Neuron (in vitro differentiated cells): ENCODE data around the gene DBF4B.
"Not testable (repeated sequence)": the region's sequence is repeated elsewhere in the genome, so short reads cannot be mapped to it uniquely, and the experiment has no call there.

ENCODE experiments used
- H2AFZ ChIP-seq: one replicate; pipeline ENCODE4 v1.6.1; 2013; ENCODE audit warnings: low read depth, mild to moderate bottlenecking, inconsistent platforms, low read length, moderate library complexity
- H3K27me3 ChIP-seq: one replicate; pipeline ENCODE4 v1.6.1; 2013; ENCODE audit warnings: low read length; ENCODE audit not compliant: insufficient read depth
- H3K36me3 ChIP-seq: one replicate; pipeline ENCODE4 v1.6.1; 2013; ENCODE audit warnings: low read length; ENCODE audit not compliant: insufficient read depth
- H3K4me1 ChIP-seq: one replicate; pipeline ENCODE4 v1.6.1; 2013; ENCODE audit warnings: low read length; ENCODE audit not compliant: insufficient read depth
- H3K4me3 ChIP-seq: 2 replicates; pipeline ENCODE4 v1.5.1; 2013; ENCODE audit warnings: mild to moderate bottlenecking, low read length, moderate library complexity
- H3K9me3 ChIP-seq: one replicate; pipeline ENCODE4 v1.6.1; 2013; ENCODE audit warnings: low read length

DBF4B gene, protein sequence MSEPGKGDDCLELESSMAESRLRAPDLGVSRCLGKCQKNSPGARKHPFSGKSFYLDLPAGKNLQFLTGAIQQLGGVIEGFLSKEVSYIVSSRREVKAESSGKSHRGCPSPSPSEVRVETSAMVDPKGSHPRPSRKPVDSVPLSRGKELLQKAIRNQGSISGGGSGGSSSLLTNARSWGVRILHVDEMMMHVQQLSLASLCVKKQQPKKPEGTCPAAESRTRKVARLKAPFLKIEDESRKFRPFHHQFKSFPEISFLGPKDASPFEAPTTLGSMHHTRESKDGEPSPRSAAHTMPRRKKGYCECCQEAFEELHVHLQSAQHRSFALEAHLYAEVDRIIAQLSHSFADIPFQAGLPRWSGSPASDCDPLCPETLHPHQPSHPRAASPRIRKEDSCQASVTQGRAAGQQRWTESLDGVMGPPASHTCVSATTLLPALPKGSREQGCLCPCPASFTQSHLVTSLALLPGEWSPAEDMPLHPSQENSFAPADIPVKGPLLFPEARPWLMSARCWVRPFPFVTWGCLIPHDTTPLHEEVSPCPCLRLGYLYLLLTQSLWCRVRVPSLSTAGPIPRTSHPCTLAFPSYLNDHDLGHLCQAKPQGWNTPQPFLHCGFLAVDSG

GRCh38 chr17:44708401-44709263 is at the start of gene DBF4B:
DBF4B (plus strand) TSS chr17:44708665; CDS start chr17:44708821, 156 bp downstream.
- Histone ChIP-seq H3K27me3 (no peaks in the 10 kb centered on the region), H3K4me3 (peak within 1 kb of the TSS; percentile 67), H3K9me3 (no peaks in the 10 kb centered on the region), H2AFZ (peak within 1 kb of the TSS; percentile 98), H3K36me3 (peaks cover 1% of the 10 kb centered on the region), H3K4me1 (no peaks in the 10 kb centered on the region)

GRCh38 chr17:44661835-44662234 is 46.6 kb upstream of the DBF4B start:
- Histone ChIP-seq H2AFZ (no peak overlapping the region), H3K27me3 (peaks cover 6% of the 10 kb centered on the region), H3K4me3 (no peak overlapping the region), H3K36me3 (no peaks in the 10 kb centered on the region), H3K4me1 (no peaks in the 10 kb centered on the region), H3K9me3 (peaks cover 3% of the 10 kb centered on the region)

GRCh38 chr17:44663095-44663494 is 45.4 kb upstream of the DBF4B start:
- Histone ChIP-seq H3K36me3 (no peaks in the 10 kb centered on the region), H3K27me3 (no peaks in the 10 kb centered on the region), H3K4me3 (no peak overlapping the region), H3K9me3 (no peaks in the 10 kb centered on the region), H3K4me1 (no peaks in the 10 kb centered on the region), H2AFZ (no peak overlapping the region)

DNA sequence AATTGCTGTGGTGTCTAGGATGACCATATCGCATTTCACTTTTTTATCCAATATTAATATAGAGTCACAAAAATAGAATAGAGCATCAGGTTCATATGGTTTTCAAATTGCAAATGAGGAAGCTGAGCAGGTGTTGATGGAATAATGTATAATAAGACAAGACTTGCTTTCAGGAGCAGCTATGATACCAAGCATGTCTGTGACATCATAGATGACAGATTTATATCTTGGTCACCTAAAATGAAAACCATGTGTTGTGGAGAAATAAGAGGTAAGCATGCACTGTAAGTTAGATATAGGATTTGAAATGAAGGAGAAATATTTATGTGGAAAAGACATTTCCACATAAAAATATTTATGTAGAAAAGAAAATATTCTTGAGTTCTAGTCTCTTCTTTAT is 43.6 kb upstream of the DBF4B start:
- Histone ChIP-seq H3K27me3 (no peaks in the 10 kb centered on the region), H3K4me1 (no peaks in the 10 kb centered on the region), H3K36me3 (no peaks in the 10 kb centered on the region), H2AFZ (no peak overlapping the region), H3K9me3 (no peaks in the 10 kb centered on the region), H3K4me3 (no peak overlapping the region)

- H3K27me3 ChIP-seq: no peaks in the 10 kb centered on the region
- no peak overlapping the region for H3K4me3 ChIP-seq
- H2AFZ ChIP-seq: no peak overlapping the region
- H3K36me3 ChIP-seq: no peaks in the 10 kb centered on the region
- no peaks in the 10 kb centered on the region for H3K4me1 ChIP-seq
- no peaks in the 10 kb centered on the region for H3K9me3 ChIP-seq
Measured at GRCh38 chr17:44666006-44666405, 42.5 kb upstream of the DBF4B start.

DNA sequence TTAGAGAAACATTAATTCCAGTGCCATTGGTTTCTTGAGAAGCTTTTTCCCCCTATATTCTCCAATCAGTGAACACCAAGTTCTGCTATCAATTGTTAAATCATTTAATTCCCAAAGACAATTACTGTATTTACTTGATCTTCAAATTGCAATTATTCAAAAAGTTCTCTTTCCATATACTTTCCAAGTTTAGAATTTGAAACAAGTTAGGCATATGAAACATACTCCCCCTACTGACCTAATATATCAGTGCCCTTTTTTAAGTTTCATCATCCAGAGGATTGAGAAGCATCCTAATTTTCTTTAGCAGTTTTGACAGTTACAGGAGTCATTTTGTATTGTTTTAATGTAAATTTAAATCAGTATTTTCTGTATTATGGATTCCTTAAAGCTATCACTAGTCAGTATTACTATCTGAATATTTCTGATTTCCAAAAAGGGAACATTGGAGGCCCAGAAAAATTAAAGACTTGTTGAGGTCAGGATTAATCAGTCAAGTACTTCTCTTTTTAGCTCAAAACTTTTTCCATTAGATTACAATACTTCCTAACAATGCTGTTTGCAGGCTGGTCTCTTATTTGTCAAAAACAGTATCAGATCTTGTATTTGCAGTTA is 35.9 kb upstream of the DBF4B start:
- Histone ChIP-seq H3K9me3 (no peaks in the 10 kb centered on the region), H3K27me3 (no peaks in the 10 kb centered on the region), H3K4me1 (no peaks in the 10 kb centered on the region), H3K36me3 (peaks cover 1% of the 10 kb centered on the region), H2AFZ (no peak overlapping the region), H3K4me3 (no peak overlapping the region)

DNA sequence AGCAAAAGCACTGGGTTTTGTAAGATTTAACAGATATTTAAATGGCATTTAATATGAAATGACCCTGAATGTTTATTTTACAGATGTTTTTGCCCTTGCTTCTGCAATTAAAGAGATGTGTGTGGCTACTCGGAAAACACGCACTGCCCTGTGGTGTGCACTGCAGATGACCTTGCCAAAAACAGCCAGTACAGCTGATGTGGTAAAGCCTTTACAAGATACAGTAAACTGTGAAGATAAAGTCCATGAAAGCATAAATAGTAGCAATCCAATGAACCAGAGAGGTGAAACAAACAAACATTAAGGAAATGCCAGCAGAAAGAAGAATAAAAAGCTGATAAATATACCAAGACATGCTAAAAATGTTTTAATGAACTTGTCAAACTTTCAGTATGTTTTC is 34.6 kb upstream of the DBF4B start:
- Histone ChIP-seq H3K27me3 (no peaks in the 10 kb centered on the region), H3K4me3 (no peak overlapping the region), H2AFZ (no peak overlapping the region), H3K36me3 (peaks cover 12% of the 10 kb centered on the region), H3K9me3 (no peaks in the 10 kb centered on the region), H3K4me1 (no peaks in the 10 kb centered on the region)

GRCh38 chr17:44677136-44677535 is 31.3 kb upstream of the DBF4B start:
- peaks cover 27% of the 10 kb centered on the region for H3K36me3 ChIP-seq
- no peaks in the 10 kb centered on the region for H3K27me3 ChIP-seq
- H3K4me1 ChIP-seq: no peaks in the 10 kb centered on the region
- no peak overlapping the region for H3K4me3 ChIP-seq
- H2AFZ ChIP-seq: no peak overlapping the region
- no peaks in the 10 kb centered on the region for H3K9me3 ChIP-seq

DNA sequence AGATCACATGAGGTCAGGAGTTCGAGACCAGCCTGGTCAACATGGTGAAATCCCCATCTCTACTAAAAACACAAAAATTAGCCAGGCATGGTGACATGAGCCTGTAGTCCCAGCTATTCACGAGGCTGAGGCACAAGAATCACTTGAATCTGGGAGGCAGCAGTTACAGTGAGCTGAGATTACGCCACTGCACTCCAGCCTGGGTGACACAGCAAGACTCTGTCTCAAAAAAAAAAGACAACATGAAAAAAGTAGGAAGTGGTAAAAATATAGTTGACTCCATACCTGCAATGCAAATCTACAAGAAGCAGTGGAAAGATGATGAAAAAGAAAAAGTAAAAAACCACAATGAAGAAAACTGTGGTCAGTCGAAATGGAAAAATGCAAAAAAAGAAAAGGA is 25.2 kb upstream of the DBF4B start:
- peaks cover 38% of the 10 kb centered on the region for H3K36me3 ChIP-seq
- H3K9me3 ChIP-seq, H3K4me1 ChIP-seq, H3K27me3 ChIP-seq, H3K4me3 ChIP-seq, H2AFZ ChIP-seq: not testable (repeated sequence)

GRCh38 chr17:44687756-44688155 is 20.7 kb upstream of the DBF4B start:
- no peak overlapping the region for H2AFZ ChIP-seq
- peaks cover 14% of the 10 kb centered on the region for H3K36me3 ChIP-seq
- H3K4me3 ChIP-seq: no peak overlapping the region
- no peaks in the 10 kb centered on the region for H3K9me3 ChIP-seq
- H3K4me1 ChIP-seq: peaks cover 11% of the 10 kb centered on the region
- no peaks in the 10 kb centered on the region for H3K27me3 ChIP-seq

- H3K4me3 ChIP-seq: peak overlapping the region; percentile 97
- H3K36me3 ChIP-seq: peaks cover 11% of the 10 kb centered on the region
- H2AFZ ChIP-seq: no peak overlapping the region
- no peaks in the 10 kb centered on the region for H3K27me3 ChIP-seq
- H3K9me3 ChIP-seq: no peaks in the 10 kb centered on the region
- H3K4me1 ChIP-seq: peaks cover 11% of the 10 kb centered on the region
Measured at GRCh38 chr17:44688200-44688599, 20.3 kb upstream of the DBF4B start.

- Histone ChIP-seq H2AFZ (peak overlapping the region; percentile 97), H3K9me3 (no peaks in the 10 kb centered on the region)
Measured at GRCh38 chr17:44688675-44689476, 19.6 kb upstream of the DBF4B start.

More at GRCh38 chr17:44688675-44689476, 19.6 kb upstream of the DBF4B start:
- no peaks in the 10 kb centered on the region for H3K27me3 ChIP-seq
- H3K4me3 ChIP-seq: peak overlapping the region; percentile 97
- H3K4me1 ChIP-seq: peaks cover 11% of the 10 kb centered on the region
- peaks cover 7% of the 10 kb centered on the region for H3K36me3 ChIP-seq
